Gastroesophageal sphincter (tissue), 4 donors: ENCODE measurements around the gene LARGE1. TPM values are rescaled to one million over a fixed set of nuclear protein-coding genes. Genes with fewer than 3 reads are reported as not detected.

ENCODE experiments used
- ATAC-seq: fragments of 150-250 bp; one replicate; pipeline ENCODE4 v1.9.1; 2016; ENCODE audit warnings: mild to moderate bottlenecking, moderate library complexity
- H3K27ac ChIP-seq, 4 donors: fragments of 200-600 bp; sonication (generic) in 3 of 4; 1 replicate in 3 of 4; 2 replicates in 1 of 4; pipeline ENCODE4 v1.5.1; 2016 to 2019
- H3K27me3 ChIP-seq: fragments of 200-600 bp; sonication (generic); one replicate; pipeline ENCODE4 v1.5.1; 2019
- H3K36me3 ChIP-seq, 2 donors: fragments of 200-600 bp; sonication (generic); one replicate each; pipeline ENCODE4 v1.5.1; 2019; ENCODE audit warnings: control low read depth in 1 of 2
- H3K4me1 ChIP-seq, 3 donors: fragments of 200-600 bp; sonication (generic); 1 replicate in 2 of 3; 2 replicates in 1 of 3; pipeline ENCODE4 v1.5.1; 2016 to 2019; ENCODE audit warnings: control low read depth in 2 of 3
- H3K4me3 ChIP-seq, 2 donors: fragments of 200-600 bp; sonication (generic); one replicate each; pipeline ENCODE4 v1.5.1; 2019; ENCODE audit warnings: mild to moderate bottlenecking in 1 of 2, moderate library complexity in 1 of 2
- H3K9me3 ChIP-seq, 3 donors: fragments of 200-600 bp; sonication (generic); one replicate each; pipeline ENCODE4 v1.5.1; 2017 to 2019; ENCODE audit warnings: control low read depth in 2 of 3
- CTCF ChIP-seq, 4 experiments: fragments of 200-600 bp in 2 of 4; fragments of 450-650 bp in 2 of 4; sonication (generic) in 1 of 4; IDR thresholded peaks; one replicate each; pipeline ENCODE4 v1.5.1; 2017 to 2019; ENCODE audit warnings: antibody characterized with exemption in 4 of 4, mild to moderate bottlenecking in 2 of 4, moderate library complexity in 2 of 4
- EP300 ChIP-seq: sonication (generic); formaldehyde crosslinking; IDR thresholded peaks from one replicate; pipeline ENCODE4 v1.6.1; 2017; ENCODE audit warnings: antibody characterized with exemption, mild to moderate bottlenecking
- POLR2A ChIP-seq, 2 donors: fragments of 450-650 bp; IDR thresholded peaks; one replicate each; pipeline ENCODE4 v1.6.1; 2017; ENCODE audit warnings: antibody characterized with exemption in 2 of 2, mild to moderate bottlenecking in 2 of 2, moderate library complexity in 1 of 2
- POLR2AphosphoS5 ChIP-seq: sonication (generic); formaldehyde crosslinking; IDR thresholded peaks from one replicate; pipeline ENCODE4 v1.6.1; 2017; ENCODE audit warnings: antibody characterized with exemption
- WGBS, 2 donors: methylation state at CpG; one replicate each; pipeline ENCODE4 v1.1.5; 2018; ENCODE audit warnings: low coverage in 1 of 2; 5-methylcytosine and 5-hydroxymethylcytosine counted together
- total RNA-seq, 4 donors: library from RNA; depleted of rRNA; stranded (reverse); fragments of >200 nt; gene quantifications; one replicate each; pipeline ENCODE4 v1.1.0, GENCODE V29; 2016

LARGE1 gene
- total RNA-seq, 4 donors from 2014 or later, result 23.0 to 67.8 (median 48.0) TPM

GRCh38 chr22:33315954-33316353 lies 604.3 kb downstream of the LARGE1 start:
- 92% methylated on average over 13 of the region's 15 CpGs; no CpG with 5 or more reads in 1 of the 2 donors for WGBS, 2 donors
- Histone ChIP-seq H3K27ac (no peak overlapping the region), H3K4me3 (no peak overlapping the region), H3K27me3 (no peaks in the 10 kb centered on the region), H3K36me3 (peaks cover 0 to 47% of the 10 kb centered on the region in 2 donors), H3K4me1 (no peaks in the 10 kb centered on the region), H3K9me3 (no peaks in the 10 kb centered on the region)
- no peak for ATAC-seq
- TF ChIP-seq CTCF (IDR thresholded peaks at IDR 0.05) (no peak), POLR2A (IDR thresholded peaks at IDR 0.05) (no peak), EP300 (no peak), POLR2AphosphoS5 (no peak)

- H3K9me3 ChIP-seq, result no peaks in the 10 kb centered on the region
- no peaks in the 10 kb centered on the region for H3K4me1 ChIP-seq
- H3K27ac ChIP-seq, result no peak overlapping the region
- no peaks in the 10 kb centered on the region for H3K27me3 ChIP-seq
- no peak for TF ChIP-seq EP300
- no peak for TF ChIP-seq CTCF (IDR thresholded peaks at IDR 0.05)
- no peak for TF ChIP-seq POLR2A (IDR thresholded peaks at IDR 0.05)
- no peak for TF ChIP-seq POLR2AphosphoS5
- no peak for ATAC-seq
- WGBS, 2 donors, result 89 to 96% methylated on average over 6 to 11 of the region's 11 CpGs
- no peak overlapping the region for H3K4me3 ChIP-seq
- peaks cover 0 to 56% of the 10 kb centered on the region in 2 donors for H3K36me3 ChIP-seq
Measured at GRCh38 chr22:33315117-33315516, 605.2 kb downstream of the LARGE1 start.

- no peak for ATAC-seq
- Histone ChIP-seq H3K4me3 (no peak overlapping the region), H3K9me3 (no peaks in the 10 kb centered on the region), H3K27ac (no peak overlapping the region), H3K4me1 (no peaks in the 10 kb centered on the region), H3K36me3 (peaks cover 0 to 61% of the 10 kb centered on the region in 2 donors), H3K27me3 (no peaks in the 10 kb centered on the region)
- WGBS, 2 donors, result 0 to 79% methylated on average over 1 to 5 of the region's 5 CpGs
- TF ChIP-seq CTCF (IDR thresholded peaks at IDR 0.05) (no peak), POLR2A (IDR thresholded peaks at IDR 0.05) (no peak), EP300 (no peak), POLR2AphosphoS5 (no peak)
Measured at GRCh38 chr22:33314316-33314715, 606.0 kb downstream of the LARGE1 start.

GRCh38 chr22:33303099-33303498 lies 617.2 kb downstream of the LARGE1 start:
- Histone ChIP-seq H3K27me3 (no peaks in the 10 kb centered on the region), H3K36me3 (peaks cover 0 to 8% of the 10 kb centered on the region in 2 donors), H3K4me3 (no peak overlapping the region), H3K27ac (no peak overlapping the region), H3K9me3 (no peaks in the 10 kb centered on the region), H3K4me1 (peaks cover 0 to 20% (median 3%) of the 10 kb centered on the region in 3 donors)
- no peak for TF ChIP-seq EP300
- no peak for TF ChIP-seq CTCF (IDR thresholded peaks at IDR 0.05)
- TF ChIP-seq POLR2A (IDR thresholded peaks at IDR 0.05), result no peak
- TF ChIP-seq POLR2AphosphoS5, result no peak
- ATAC-seq, result no peak
- 51 to 68% methylated on average over 5 to 8 of the region's 9 CpGs for WGBS, 2 donors

GRCh38 chr22:33302549-33302948 lies 617.7 kb downstream of the LARGE1 start:
- Histone ChIP-seq H3K4me1 (peaks cover 0 to 20% (median 3%) of the 10 kb centered on the region in 3 donors), H3K36me3 (peaks cover 0 to 8% of the 10 kb centered on the region in 2 donors), H3K27me3 (no peaks in the 10 kb centered on the region), H3K4me3 (no peak overlapping the region), H3K27ac (no peak overlapping the region), H3K9me3 (no peaks in the 10 kb centered on the region)
- 56 to 64% methylated on average over 7 to 10 of the region's 11 CpGs for WGBS, 2 donors
- no peak for ATAC-seq
- no peak for TF ChIP-seq POLR2AphosphoS5
- TF ChIP-seq CTCF (IDR thresholded peaks at IDR 0.05), result no peak
- no peak for TF ChIP-seq EP300
- TF ChIP-seq POLR2A (IDR thresholded peaks at IDR 0.05), result no peak
